Natural killer cell (primary cell): ENCODE results near the gene NEK1. TPM values are rescaled to one million over a fixed set of nuclear protein-coding genes. Genes with fewer than 3 reads are reported as not detected.
"Not testable (repeated sequence)": the region's sequence is repeated elsewhere in the genome, so short reads cannot be mapped to it uniquely, and the experiment has no call there.

ENCODE experiments used
- ATAC-seq, 3 donors: fragments of 150-1000 bp in 2 of 3; fragments of 200-7000 bp in 1 of 3; cut with Tn5 transposase; 1 replicate in 1 of 3; 2 replicates in 2 of 3; pipeline ENCODE4 v1.10.0; 2021; ENCODE audit warnings: mild to moderate bottlenecking in 2 of 3, moderate library complexity in 2 of 3
- DNase-seq, 2 donors: peaks; one replicate each; pipeline versions ENCODE4 v3.0.0 to v3.0.0-alpha.2; 2013 to 2021; ENCODE audit warnings: mixed read lengths in 1 of 2
- H3K27ac ChIP-seq: one replicate; pipeline ENCODE4 v1.5.1; 2013; ENCODE audit warnings: mild to moderate bottlenecking, low read length
- H3K27me3 ChIP-seq: one replicate; pipeline ENCODE4 v1.6.1; 2013; ENCODE audit warnings: low read length; ENCODE audit not compliant: control insufficient read depth, insufficient read depth
- H3K36me3 ChIP-seq: one replicate; pipeline ENCODE4 v1.6.1; 2013; ENCODE audit warnings: low read length; ENCODE audit not compliant: control insufficient read depth, insufficient read depth
- H3K4me1 ChIP-seq: one replicate; pipeline ENCODE4 v1.6.1; 2013; ENCODE audit warnings: low read length; ENCODE audit not compliant: control insufficient read depth, insufficient read depth
- H3K4me3 ChIP-seq: one replicate; pipeline ENCODE4 v1.5.1; 2013; ENCODE audit warnings: low read length
- H3K9me3 ChIP-seq: one replicate; pipeline ENCODE4 v1.6.1; 2013; ENCODE audit warnings: low read length; ENCODE audit not compliant: control insufficient read depth, insufficient read depth
- H3K27ac Mint-ChIP-seq, 2 donors: one replicate each; pipeline ENCODE4 v1.8.0; 2022; ENCODE audit warnings: mild to moderate bottlenecking in 2 of 2, mixed read lengths in 2 of 2, moderate library complexity in 1 of 2
- H3K27me3 Mint-ChIP-seq, 2 donors: one replicate each; pipeline ENCODE4 v1.8.0; 2022; ENCODE audit warnings: low read depth in 2 of 2, mixed read lengths in 2 of 2
- H3K36me3 Mint-ChIP-seq: one replicate; pipeline ENCODE4 v1.8.0; 2022; ENCODE audit warnings: mixed read lengths
- H3K4me1 Mint-ChIP-seq, 2 donors: one replicate each; pipeline ENCODE4 v1.8.0; 2022; ENCODE audit warnings: mixed read lengths in 2 of 2
- H3K4me3 Mint-ChIP-seq: one replicate; pipeline ENCODE4 v1.8.0; 2022; ENCODE audit warnings: mild to moderate bottlenecking, moderate library complexity, mixed read lengths
- H3K9me3 Mint-ChIP-seq, 2 donors: one replicate each; pipeline ENCODE4 v1.8.0; 2022; ENCODE audit warnings: mixed read lengths in 2 of 2
- CTCF ChIP-seq: fragments of 200-600 bp; IDR thresholded peaks from one replicate; pipeline ENCODE4 v1.8.0; 2022; ENCODE audit warnings: antibody characterized with exemption
- WGBS: methylation state at CpG from one replicate; pipeline ENCODE4 v1.1.7; 2013; ENCODE audit warnings: missing lambda C conversion rate; ENCODE audit not compliant: insufficient coverage; 5-methylcytosine and 5-hydroxymethylcytosine counted together
- intact Hi-C: fragments of 100-400 bp; cut with micrococcal nuclease; formaldehyde crosslinking; loops from one replicate; pipeline ENCODE4 v1.14.2; 2022
- total RNA-seq, 4 donors: library from RNA; stranded (reverse); fragments of 120-200 nt in 1 of 4; gene quantifications; one replicate each; pipeline versions ENCODE4 v1.2.3 to v1.2.4, GENCODE V29; 2013 to 2022

The NEK1 gene
- total RNA-seq, 3 donors from 2014 or later (not counting 1 experiment from before 2014, with no cell fraction given) = 16.4 to 24.9 (median 19.0) TPM

- Histone ChIP-seq H3K9me3 (no peaks in the 10 kb centered on the region), H3K36me3 (peaks cover 4% of the 10 kb centered on the region), H3K4me1 (no peaks in the 10 kb centered on the region), H3K27me3 (no peaks in the 10 kb centered on the region), H3K27ac (no peak overlapping the region), H3K4me3 (no peak overlapping the region)
- ATAC-seq (no peak), DNase-seq (no peak)
- Mint-ChIP-seq H3K4me1 (no peaks in the 10 kb centered on the region), H3K36me3 (peaks cover 33% of the 10 kb centered on the region), H3K27ac (no peak overlapping the region), H3K4me3 (no peak overlapping the region), H3K9me3 (peaks cover 0 to 8% of the 10 kb centered on the region in 2 donors), H3K27me3 (no peaks in the 10 kb centered on the region)
- no peak for TF ChIP-seq CTCF
- intact Hi-C loops = no loop called here
Observed at GRCh38 chr4:169523796-169524195, 88.6 kb downstream of the NEK1 start.

- no peaks in the 10 kb centered on the region for H3K9me3 ChIP-seq
- Mint-ChIP-seq H3K27ac (no peak overlapping the region), H3K9me3 (no peaks in the 10 kb centered on the region), H3K4me1 (peaks cover 6 to 11% of the 10 kb centered on the region in 2 donors), H3K4me3 (no peak overlapping the region), H3K36me3 (no peaks in the 10 kb centered on the region), H3K27me3 (no peaks in the 10 kb centered on the region)
- no peaks in the 10 kb centered on the region for H3K4me1 ChIP-seq
- DNase-seq (no peak), ATAC-seq (no peak)
- WGBS = 93% methylated on average over 2 of the region's 3 CpGs
- no peaks in the 10 kb centered on the region for H3K27me3 ChIP-seq
- H3K36me3 ChIP-seq = peaks cover 5% of the 10 kb centered on the region
- H3K27ac ChIP-seq = no peak overlapping the region
- no peak for TF ChIP-seq CTCF
- no peak overlapping the region for H3K4me3 ChIP-seq
- intact Hi-C loops = no loop called here
Observed at GRCh38 chr4:169510617-169511016, 101.8 kb downstream of the NEK1 start.

- Mint-ChIP-seq H3K27me3 (no peaks in the 10 kb centered on the region), H3K4me1 (no peaks in the 10 kb centered on the region), H3K27ac (no peak overlapping the region), H3K4me3 (no peak overlapping the region), H3K36me3 (peaks cover 12% of the 10 kb centered on the region), H3K9me3 (no peaks in the 10 kb centered on the region)
- peaks cover 9% of the 10 kb centered on the region for H3K36me3 ChIP-seq
- intact Hi-C loops = no loop called here
- H3K27ac ChIP-seq = no peak overlapping the region
- TF ChIP-seq CTCF = no peak
- no peaks in the 10 kb centered on the region for H3K4me1 ChIP-seq
- ATAC-seq = no peak
- DNase-seq = no peak
- no peaks in the 10 kb centered on the region for H3K9me3 ChIP-seq
- H3K27me3 ChIP-seq = no peaks in the 10 kb centered on the region
- H3K4me3 ChIP-seq = no peak overlapping the region
- 100% methylated on average over 1 of the region's 2 CpGs for WGBS
Observed at GRCh38 chr4:169506903-169507302, 105.5 kb downstream of the NEK1 start.

GRCh38 chr4:169499907-169500306 is 112.5 kb downstream of the NEK1 start:
- H3K27me3 Mint-ChIP-seq, H3K4me3 Mint-ChIP-seq, H3K9me3 ChIP-seq, intact Hi-C loops, H3K36me3 ChIP-seq, H3K27ac ChIP-seq, H3K4me1 ChIP-seq, ATAC-seq, DNase-seq, H3K9me3 Mint-ChIP-seq, H3K27ac Mint-ChIP-seq, H3K4me3 ChIP-seq, H3K27me3 ChIP-seq, H3K4me1 Mint-ChIP-seq: not testable (repeated sequence)
- WGBS = 98% methylated on average over 11 of the region's 11 CpGs
- H3K36me3 Mint-ChIP-seq = peaks cover 28% of the 10 kb centered on the region

GRCh38 chr4:169494234-169494633 is 118.1 kb downstream of the NEK1 start:
- intact Hi-C loops, H3K27me3 ChIP-seq, H3K4me3 ChIP-seq, H3K27me3 Mint-ChIP-seq, H3K27ac ChIP-seq, H3K36me3 ChIP-seq, ATAC-seq, H3K9me3 ChIP-seq, H3K27ac Mint-ChIP-seq, H3K4me3 Mint-ChIP-seq, H3K4me1 ChIP-seq, H3K9me3 Mint-ChIP-seq, DNase-seq: not testable (repeated sequence)
- 91% methylated on average over 3 of the region's 3 CpGs for WGBS
- Mint-ChIP-seq H3K4me1 (peaks cover 18 to 20% of the 10 kb centered on the region in 2 donors), H3K36me3 (peaks cover 12% of the 10 kb centered on the region)
